ENCODE results near the gene FARSB. TPM values are rescaled to one million over a fixed set of nuclear protein-coding genes. Genes with fewer than 3 reads are reported as not detected.
A peak's percentile ranks its signal among the peaks of the same experiment; 100 is the strongest.

Gene FARSB
- total RNA-seq, 1 donor from 2014 or later = 25.0 TPM

- TF ChIP-seq EZH2 (IDR thresholded peaks at IDR 0.05) = no peak
- TF ChIP-seq EZH2phosphoT487 (IDR thresholded peaks at IDR 0.05) = no peak
- peak; percentile 100 for TF ChIP-seq CTCF (IDR thresholded peaks at IDR 0.05)
- H3K4me3 Mint-ChIP-seq = no peak overlapping the region
- Histone ChIP-seq H2AFZ (replicated peaks) (no peak overlapping the region), H3K27me3 (no peaks in the 10 kb centered on the region), H3K4me1 (peaks cover 9% of the 10 kb centered on the region), H3F3A (ENCODE audit: low read depth) (peaks cover 7% of the 10 kb centered on the region), H3K4me2 (no peak overlapping the region), H3K9ac (no peak overlapping the region), H3K27ac (no peak overlapping the region), H3K36me3 (no peaks in the 10 kb centered on the region), H3K79me2 (ENCODE audit: low read depth) (no peaks in the 10 kb centered on the region), H3K9me3 (ENCODE audit: low read depth) (no peaks in the 10 kb centered on the region), H3K4me3 (no peak overlapping the region), H4K20me1 (ENCODE audit: low read depth) (no peaks in the 10 kb centered on the region)
- no peaks in the 10 kb centered on the region for H3K9me3 Mint-ChIP-seq
- H3K27ac Mint-ChIP-seq = no peak overlapping the region
- DNase-seq (ENCODE audit: low spot score) = peak; percentile 91
- no peaks in the 10 kb centered on the region for H3K36me3 Mint-ChIP-seq
- no peaks in the 10 kb centered on the region for H3K4me1 Mint-ChIP-seq
- H3K27me3 Mint-ChIP-seq (ENCODE audit: insufficient read depth, low read depth) = peaks cover 7% of the 10 kb centered on the region
Measured at GRCh38 chr2:222690564-222691200, 34.8 kb upstream of the FARSB start.

GRCh38 chr2:222689322-222689721, 33.4 kb upstream of the FARSB start:
- no peak for DNase-seq (ENCODE audit: low spot score)
- peaks cover 7% of the 10 kb centered on the region for H3F3A ChIP-seq (ENCODE audit: low read depth)
- no peaks in the 10 kb centered on the region for H3K79me2 ChIP-seq (ENCODE audit: low read depth)
- no peak for TF ChIP-seq EZH2phosphoT487 (IDR thresholded peaks at IDR 0.05)
- H3K4me3 ChIP-seq = no peak overlapping the region
- H3K9ac ChIP-seq = no peak overlapping the region
- H3K36me3 ChIP-seq = no peaks in the 10 kb centered on the region
- H2AFZ ChIP-seq (replicated peaks) = no peak overlapping the region
- Mint-ChIP-seq H3K4me3 (no peak overlapping the region), H3K27ac (no peak overlapping the region), H3K36me3 (no peaks in the 10 kb centered on the region), H3K27me3 (ENCODE audit: insufficient read depth, low read depth) (peaks cover 10% of the 10 kb centered on the region), H3K9me3 (no peaks in the 10 kb centered on the region), H3K4me1 (no peaks in the 10 kb centered on the region)
- H3K27ac ChIP-seq = no peak overlapping the region
- H3K4me2 ChIP-seq = no peak overlapping the region
- H3K4me1 ChIP-seq = peaks cover 9% of the 10 kb centered on the region
- no peaks in the 10 kb centered on the region for H3K27me3 ChIP-seq
- H3K9me3 ChIP-seq (ENCODE audit: low read depth) = no peaks in the 10 kb centered on the region
- H4K20me1 ChIP-seq (ENCODE audit: low read depth) = no peaks in the 10 kb centered on the region

- Histone ChIP-seq H4K20me1 (ENCODE audit: low read depth) (no peaks in the 10 kb centered on the region), H3F3A (ENCODE audit: low read depth) (peaks cover 7% of the 10 kb centered on the region), H2AFZ (replicated peaks) (no peak overlapping the region), H3K79me2 (ENCODE audit: low read depth) (no peaks in the 10 kb centered on the region), H3K4me1 (peaks cover 9% of the 10 kb centered on the region), H3K27ac (no peak overlapping the region), H3K4me3 (no peak overlapping the region), H3K36me3 (no peaks in the 10 kb centered on the region), H3K27me3 (no peaks in the 10 kb centered on the region), H3K9ac (no peak overlapping the region), H3K4me2 (peak overlapping the region; percentile 27), H3K9me3 (ENCODE audit: low read depth) (no peaks in the 10 kb centered on the region)
- Mint-ChIP-seq H3K9me3 (no peaks in the 10 kb centered on the region), H3K4me1 (no peaks in the 10 kb centered on the region), H3K27me3 (ENCODE audit: insufficient read depth, low read depth) (peaks cover 8% of the 10 kb centered on the region), H3K36me3 (no peaks in the 10 kb centered on the region), H3K4me3 (no peak overlapping the region), H3K27ac (no peak overlapping the region)
- TF ChIP-seq EZH2phosphoT487 (IDR thresholded peaks at IDR 0.05) (no peak), CTCF (IDR thresholded peaks at IDR 0.05) (no peak), EZH2 (IDR thresholded peaks at IDR 0.05) (no peak)
- no peak for DNase-seq (ENCODE audit: low spot score)
Measured at GRCh38 chr2:222688917-222689316, 33.0 kb upstream of the FARSB start.

- Mint-ChIP-seq H3K36me3 (no peaks in the 10 kb centered on the region), H3K27me3 (ENCODE audit: insufficient read depth, low read depth) (peaks cover 6% of the 10 kb centered on the region), H3K9me3 (no peaks in the 10 kb centered on the region), H3K4me3 (no peak overlapping the region), H3K4me1 (no peaks in the 10 kb centered on the region), H3K27ac (no peak overlapping the region)
- Histone ChIP-seq H3K4me3 (no peak overlapping the region), H3K27ac (no peak overlapping the region), H3K79me2 (ENCODE audit: low read depth) (no peaks in the 10 kb centered on the region), H3K4me2 (no peak overlapping the region), H4K20me1 (ENCODE audit: low read depth) (no peaks in the 10 kb centered on the region), H3K9ac (no peak overlapping the region), H3K36me3 (no peaks in the 10 kb centered on the region), H3F3A (ENCODE audit: low read depth) (peaks cover 7% of the 10 kb centered on the region), H2AFZ (replicated peaks) (no peak overlapping the region), H3K9me3 (ENCODE audit: low read depth) (no peaks in the 10 kb centered on the region), H3K4me1 (peaks cover 9% of the 10 kb centered on the region), H3K27me3 (no peaks in the 10 kb centered on the region)
- no peak for DNase-seq (ENCODE audit: low spot score)
- TF ChIP-seq CTCF (IDR thresholded peaks at IDR 0.05) (no peak), EZH2 (IDR thresholded peaks at IDR 0.05) (no peak), EZH2phosphoT487 (IDR thresholded peaks at IDR 0.05) (no peak)
Measured at GRCh38 chr2:222686086-222686750, 30.3 kb upstream of the FARSB start.

Data from neural progenitor cell (in vitro differentiated cells).